WTC11 (cell line): Measurements from ENCODE around the gene RCHY1. TPM values are rescaled to one million over a fixed set of nuclear protein-coding genes. Genes with fewer than 3 reads are reported as not detected.

ENCODE experiments used
- ATAC-seq: fragments of 200-7000 bp; cut with Tn5 transposase; 2 replicates; pipeline ENCODE4 v1.10.0; 2021; ENCODE audit warnings: mild to moderate bottlenecking, moderate library complexity
- CTCF ChIA-PET: fragments of 300-600 bp; sonication (Branson Sonifier 250); formaldehyde crosslinking; loops from one replicate; lab custom pipeline; 2021; ENCODE audit warnings: antibody characterized with exemption; lab: Charles Lee
- POLR2A ChIA-PET: fragments of 350-600 bp; sonication (Branson Sonifier 250); formaldehyde crosslinking; loops from one replicate; lab custom pipeline; 2021; ENCODE audit warnings: antibody characterized with exemption; lab: Charles Lee
- DNase-seq: peaks from one replicate; pipeline ENCODE4 v3.0.0; 2021; ENCODE audit warnings: low spot score
- H3K27ac Mint-ChIP-seq: 2 replicates; pipeline ENCODE4 v1.8.0; 2021; ENCODE audit warnings: mixed read lengths
- H3K27me3 Mint-ChIP-seq: 2 replicates; pipeline ENCODE4 v1.8.0; 2021; ENCODE audit warnings: low read depth, mild to moderate bottlenecking, moderate library complexity, mixed read lengths
- H3K36me3 Mint-ChIP-seq: 2 replicates; pipeline ENCODE4 v1.8.0; 2021; ENCODE audit warnings: mixed read lengths
- H3K4me1 Mint-ChIP-seq: 2 replicates; pipeline ENCODE4 v1.8.0; 2022; ENCODE audit warnings: mixed read lengths
- H3K4me3 Mint-ChIP-seq: 2 replicates; pipeline ENCODE4 v1.8.0; 2021; ENCODE audit warnings: mild to moderate bottlenecking, moderate library complexity, mixed read lengths
- H3K9me3 Mint-ChIP-seq: 2 replicates; pipeline ENCODE4 v1.8.0; 2021; ENCODE audit warnings: mixed read lengths
- ATF1 ChIP-seq: sonication (generic); formaldehyde crosslinking; IDR thresholded peaks from 2 replicates; pipeline ENCODE4 v1.8.1; 2023; ENCODE audit warnings: mild to moderate bottlenecking, moderate library complexity, missing genetic modification reagents
- ESRRA ChIP-seq: sonication (generic); formaldehyde crosslinking; IDR thresholded peaks from 2 replicates; pipeline ENCODE4 v1.8.1; 2022; ENCODE audit warnings: mild to moderate bottlenecking, missing genetic modification reagents, borderline replicate concordance
- NFE2L1 ChIP-seq: sonication (generic); formaldehyde crosslinking; IDR thresholded peaks from 2 replicates; pipeline ENCODE4 v1.8.1; 2023; ENCODE audit warnings: missing genetic modification reagents
- NR3C1 ChIP-seq: sonication (generic); formaldehyde crosslinking; conservative IDR thresholded peaks from 2 replicates; pipeline ENCODE4 v1.8.1; 2023; ENCODE audit warnings: low read depth, mild to moderate bottlenecking, missing genetic modification reagents
- RORB ChIP-seq: fragments of 250-450 bp; sonication (Bioruptor Pico); IDR thresholded peaks from 2 replicates; pipeline ENCODE4 v1.9.0; 2021; ENCODE audit warnings: mild to moderate bottlenecking
- SOX15 ChIP-seq: fragments of 250-450 bp; sonication (Bioruptor Pico); IDR thresholded peaks from 2 replicates; pipeline ENCODE4 v1.9.0; 2021; ENCODE audit warnings: mild to moderate bottlenecking
- TP53 ChIP-seq: sonication (generic); formaldehyde crosslinking; IDR thresholded peaks from 2 replicates; pipeline ENCODE4 v1.8.1; 2023; ENCODE audit warnings: mild to moderate bottlenecking, missing genetic modification reagents
- ZNF219 ChIP-seq: sonication (generic); formaldehyde crosslinking; IDR thresholded peaks from 2 replicates; pipeline ENCODE4 v1.8.0; 2023; ENCODE audit warnings: missing genetic modification reagents, mild to moderate bottlenecking, borderline replicate concordance
- ZNF263 ChIP-seq: sonication (generic); formaldehyde crosslinking; IDR thresholded peaks from 2 replicates; pipeline ENCODE4 v1.8.1; 2022; ENCODE audit warnings: low read depth, mild to moderate bottlenecking, moderate library complexity, missing genetic modification reagents
- ZNF423 ChIP-seq: fragments of 250-450 bp; sonication (Bioruptor Pico); IDR thresholded peaks from 2 replicates; pipeline ENCODE4 v2.1.2; 2022; ENCODE audit warnings: mild to moderate bottlenecking, moderate library complexity
- total RNA-seq: library from RNA; stranded (reverse); gene quantifications from 3 replicates; pipeline ENCODE4 v1.2.3, GENCODE V29; 2021
- TF ChIP-seq, protein P1 (sequence below): sonication (generic); formaldehyde crosslinking; conservative IDR thresholded peaks from 2 replicates; pipeline ENCODE4 v1.8.1; 2023; ENCODE audit warnings: mild to moderate bottlenecking, low read depth, missing genetic modification reagents, moderate library complexity
- TF ChIP-seq, protein P2 (sequence below): sonication (generic); formaldehyde crosslinking; IDR thresholded peaks from 2 replicates; pipeline ENCODE4 v1.8.0; 2022; ENCODE audit warnings: mild to moderate bottlenecking, missing genetic modification reagents
- TF ChIP-seq, protein P3 (sequence below): sonication (generic); formaldehyde crosslinking; IDR thresholded peaks from 2 replicates; pipeline ENCODE4 v1.8.1; 2022; ENCODE audit warnings: missing genetic modification reagents, borderline replicate concordance
- TF ChIP-seq, protein P4 (sequence below): sonication (generic); formaldehyde crosslinking; IDR thresholded peaks from 2 replicates; pipeline ENCODE4 v1.8.1; 2022; ENCODE audit warnings: mild to moderate bottlenecking, missing genetic modification reagents, moderate library complexity, borderline replicate concordance
- TF ChIP-seq, protein P5 (sequence below): fragments of 250-450 bp; sonication (Bioruptor Pico); IDR thresholded peaks from 2 replicates; pipeline ENCODE4 v1.9.0; 2021; ENCODE audit warnings: mild to moderate bottlenecking
- TF ChIP-seq, protein P6 (sequence below): sonication (generic); formaldehyde crosslinking; IDR thresholded peaks from 2 replicates; pipeline ENCODE4 v1.8.0; 2023; ENCODE audit warnings: missing genetic modification reagents, mild to moderate bottlenecking, borderline replicate concordance
- TF ChIP-seq, protein P7 (sequence below): sonication (generic); formaldehyde crosslinking; IDR thresholded peaks from 2 replicates; pipeline ENCODE4 v1.8.0; 2022; ENCODE audit warnings: mild to moderate bottlenecking, missing genetic modification reagents

RCHY1 gene
- total RNA-seq, 1 experiment from 2014 or later, result 37.8 TPM

DNA sequence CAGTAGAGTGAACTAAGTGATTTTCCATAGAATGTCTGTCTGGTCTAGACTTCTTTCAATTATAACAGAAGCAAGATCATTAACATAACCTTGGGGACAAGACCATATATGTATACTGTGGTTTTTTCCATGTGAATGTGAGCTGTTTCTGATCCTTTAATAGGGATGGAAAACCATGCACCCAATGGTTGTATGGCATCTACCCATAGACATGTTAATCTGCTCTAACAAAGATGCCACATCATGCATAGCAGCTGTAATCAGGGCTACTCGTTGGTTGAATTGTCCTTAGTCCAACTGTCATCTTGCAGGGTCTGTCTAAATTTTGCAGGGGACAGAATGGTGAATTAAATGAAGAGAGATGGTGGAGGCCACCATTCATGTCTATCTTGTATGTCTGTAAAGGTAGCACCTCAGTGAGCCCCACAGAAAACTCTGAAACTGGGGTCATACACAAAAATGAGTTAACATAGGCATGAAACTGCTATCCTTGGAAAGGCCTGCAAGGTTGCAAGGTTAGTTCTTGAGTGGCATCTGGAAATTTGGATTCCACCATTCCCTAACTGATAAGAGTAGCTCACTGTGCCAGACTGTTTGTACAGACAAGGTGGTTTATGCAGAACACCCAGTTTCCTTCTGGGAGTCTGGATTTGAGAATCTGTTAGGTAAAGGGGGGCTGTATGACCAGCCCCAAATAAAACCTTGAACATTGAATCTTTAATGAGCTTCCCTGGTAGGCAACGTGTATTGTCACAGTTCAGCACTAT lies 16.5 kb upstream of the RCHY1 start (continued):
- TF ChIP-seq, protein P1, sequence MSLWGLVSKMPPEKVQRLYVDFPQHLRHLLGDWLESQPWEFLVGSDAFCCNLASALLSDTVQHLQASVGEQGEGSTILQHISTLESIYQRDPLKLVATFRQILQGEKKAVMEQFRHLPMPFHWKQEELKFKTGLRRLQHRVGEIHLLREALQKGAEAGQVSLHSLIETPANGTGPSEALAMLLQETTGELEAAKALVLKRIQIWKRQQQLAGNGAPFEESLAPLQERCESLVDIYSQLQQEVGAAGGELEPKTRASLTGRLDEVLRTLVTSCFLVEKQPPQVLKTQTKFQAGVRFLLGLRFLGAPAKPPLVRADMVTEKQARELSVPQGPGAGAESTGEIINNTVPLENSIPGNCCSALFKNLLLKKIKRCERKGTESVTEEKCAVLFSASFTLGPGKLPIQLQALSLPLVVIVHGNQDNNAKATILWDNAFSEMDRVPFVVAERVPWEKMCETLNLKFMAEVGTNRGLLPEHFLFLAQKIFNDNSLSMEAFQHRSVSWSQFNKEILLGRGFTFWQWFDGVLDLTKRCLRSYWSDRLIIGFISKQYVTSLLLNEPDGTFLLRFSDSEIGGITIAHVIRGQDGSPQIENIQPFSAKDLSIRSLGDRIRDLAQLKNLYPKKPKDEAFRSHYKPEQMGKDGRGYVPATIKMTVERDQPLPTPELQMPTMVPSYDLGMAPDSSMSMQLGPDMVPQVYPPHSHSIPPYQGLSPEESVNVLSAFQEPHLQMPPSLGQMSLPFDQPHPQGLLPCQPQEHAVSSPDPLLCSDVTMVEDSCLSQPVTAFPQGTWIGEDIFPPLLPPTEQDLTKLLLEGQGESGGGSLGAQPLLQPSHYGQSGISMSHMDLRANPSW (CRISPR knock-in tag), result no peak
- TF ChIP-seq, all 79 proteins: peak for 0

DNA sequence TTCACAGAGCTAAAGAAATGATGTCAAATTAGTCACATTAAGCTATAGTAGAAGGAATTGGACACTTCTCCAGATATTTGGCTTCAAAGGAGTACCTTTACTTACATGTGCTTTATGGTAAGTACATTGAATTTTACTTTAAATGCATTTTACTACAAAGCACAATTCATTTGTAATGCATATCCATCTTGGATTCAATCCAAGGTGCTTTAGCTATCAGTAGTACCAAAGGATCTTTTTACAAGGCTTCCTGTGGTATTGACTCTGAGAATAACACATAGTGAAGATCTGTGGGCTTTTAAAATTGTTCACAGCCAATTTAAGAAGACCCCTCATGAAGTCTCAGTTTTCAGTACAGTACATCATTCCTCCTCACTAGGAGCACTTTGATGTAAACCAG lies 13.3 kb upstream of the RCHY1 start:
- POLR2A ChIA-PET, result no interaction called here
- Mint-ChIP-seq H3K27me3 (no peaks in the 10 kb centered on the region), H3K4me3 (no peak overlapping the region), H3K36me3 (peaks cover 59% of the 10 kb centered on the region), H3K9me3 (peaks cover 21% of the 10 kb centered on the region), H3K4me1 (no peaks in the 10 kb centered on the region), H3K27ac (no peak overlapping the region)
- CTCF ChIA-PET, result no interaction called here
- ATAC-seq, result no peak
- TF ChIP-seq, protein P2, sequence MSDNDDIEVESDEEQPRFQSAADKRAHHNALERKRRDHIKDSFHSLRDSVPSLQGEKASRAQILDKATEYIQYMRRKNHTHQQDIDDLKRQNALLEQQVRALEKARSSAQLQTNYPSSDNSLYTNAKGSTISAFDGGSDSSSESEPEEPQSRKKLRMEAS (CRISPR knock-in tag), result no peak
- TF ChIP-seq ESRRA, result no peak
- TF ChIP-seq, protein P3, sequence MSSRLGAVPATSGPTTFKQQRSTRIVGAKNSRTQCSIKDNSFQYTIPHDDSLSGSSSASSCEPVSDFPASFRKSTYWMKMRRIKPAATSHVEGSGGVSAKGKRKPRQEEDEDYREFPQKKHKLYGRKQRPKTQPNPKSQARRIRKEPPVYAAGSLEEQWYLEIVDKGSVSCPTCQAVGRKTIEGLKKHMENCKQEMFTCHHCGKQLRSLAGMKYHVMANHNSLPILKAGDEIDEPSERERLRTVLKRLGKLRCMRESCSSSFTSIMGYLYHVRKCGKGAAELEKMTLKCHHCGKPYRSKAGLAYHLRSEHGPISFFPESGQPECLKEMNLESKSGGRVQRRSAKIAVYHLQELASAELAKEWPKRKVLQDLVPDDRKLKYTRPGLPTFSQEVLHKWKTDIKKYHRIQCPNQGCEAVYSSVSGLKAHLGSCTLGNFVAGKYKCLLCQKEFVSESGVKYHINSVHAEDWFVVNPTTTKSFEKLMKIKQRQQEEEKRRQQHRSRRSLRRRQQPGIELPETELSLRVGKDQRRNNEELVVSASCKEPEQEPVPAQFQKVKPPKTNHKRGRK (CRISPR knock-in tag), result no peak
- DNase-seq, result no peak

DNA sequence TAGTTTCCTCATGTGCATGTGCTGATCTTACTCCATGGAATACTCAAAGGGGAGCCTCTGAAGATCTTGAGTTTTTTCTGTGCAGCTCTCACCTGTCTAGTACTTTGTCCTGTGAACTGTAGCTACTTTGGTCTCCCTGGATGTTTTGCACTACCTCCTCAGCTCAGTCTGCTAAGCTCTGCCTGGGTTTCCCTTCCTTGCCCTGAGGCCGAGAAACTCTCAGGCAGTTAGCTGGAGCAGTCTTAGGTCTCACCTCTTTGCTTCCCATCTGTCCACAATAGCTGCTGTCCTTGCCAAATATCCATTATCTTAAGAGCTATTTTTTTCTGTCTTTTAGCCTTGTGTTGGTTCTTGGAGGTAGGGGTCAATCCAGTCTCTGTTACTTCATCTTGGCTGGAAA lies 11.7 kb upstream of the RCHY1 start:
- no peaks in the 10 kb centered on the region for H3K27me3 Mint-ChIP-seq
- TF ChIP-seq ZNF263 (CRISPR knock-in tag), result no peak
- no peak for TF ChIP-seq NFE2L1
- TF ChIP-seq RORB, result no peak
- TF ChIP-seq, protein P4, sequence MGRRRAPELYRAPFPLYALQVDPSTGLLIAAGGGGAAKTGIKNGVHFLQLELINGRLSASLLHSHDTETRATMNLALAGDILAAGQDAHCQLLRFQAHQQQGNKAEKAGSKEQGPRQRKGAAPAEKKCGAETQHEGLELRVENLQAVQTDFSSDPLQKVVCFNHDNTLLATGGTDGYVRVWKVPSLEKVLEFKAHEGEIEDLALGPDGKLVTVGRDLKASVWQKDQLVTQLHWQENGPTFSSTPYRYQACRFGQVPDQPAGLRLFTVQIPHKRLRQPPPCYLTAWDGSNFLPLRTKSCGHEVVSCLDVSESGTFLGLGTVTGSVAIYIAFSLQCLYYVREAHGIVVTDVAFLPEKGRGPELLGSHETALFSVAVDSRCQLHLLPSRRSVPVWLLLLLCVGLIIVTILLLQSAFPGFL (CRISPR knock-in tag), result no peak
- TF ChIP-seq ZNF219 (CRISPR knock-in tag), result no peak
- TF ChIP-seq, protein P3 (CRISPR knock-in tag), result no peak
- no peak for TF ChIP-seq SOX15
- no peak for TF ChIP-seq ATF1 (CRISPR knock-in tag)
- no peak for TF ChIP-seq NR3C1
- no peak for TF ChIP-seq TP53 (CRISPR knock-in tag)
- TF ChIP-seq, protein P5, sequence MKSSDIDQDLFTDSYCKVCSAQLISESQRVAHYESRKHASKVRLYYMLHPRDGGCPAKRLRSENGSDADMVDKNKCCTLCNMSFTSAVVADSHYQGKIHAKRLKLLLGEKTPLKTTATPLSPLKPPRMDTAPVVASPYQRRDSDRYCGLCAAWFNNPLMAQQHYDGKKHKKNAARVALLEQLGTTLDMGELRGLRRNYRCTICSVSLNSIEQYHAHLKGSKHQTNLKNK (CRISPR knock-in tag), result no peak
- TF ChIP-seq, protein P6, sequence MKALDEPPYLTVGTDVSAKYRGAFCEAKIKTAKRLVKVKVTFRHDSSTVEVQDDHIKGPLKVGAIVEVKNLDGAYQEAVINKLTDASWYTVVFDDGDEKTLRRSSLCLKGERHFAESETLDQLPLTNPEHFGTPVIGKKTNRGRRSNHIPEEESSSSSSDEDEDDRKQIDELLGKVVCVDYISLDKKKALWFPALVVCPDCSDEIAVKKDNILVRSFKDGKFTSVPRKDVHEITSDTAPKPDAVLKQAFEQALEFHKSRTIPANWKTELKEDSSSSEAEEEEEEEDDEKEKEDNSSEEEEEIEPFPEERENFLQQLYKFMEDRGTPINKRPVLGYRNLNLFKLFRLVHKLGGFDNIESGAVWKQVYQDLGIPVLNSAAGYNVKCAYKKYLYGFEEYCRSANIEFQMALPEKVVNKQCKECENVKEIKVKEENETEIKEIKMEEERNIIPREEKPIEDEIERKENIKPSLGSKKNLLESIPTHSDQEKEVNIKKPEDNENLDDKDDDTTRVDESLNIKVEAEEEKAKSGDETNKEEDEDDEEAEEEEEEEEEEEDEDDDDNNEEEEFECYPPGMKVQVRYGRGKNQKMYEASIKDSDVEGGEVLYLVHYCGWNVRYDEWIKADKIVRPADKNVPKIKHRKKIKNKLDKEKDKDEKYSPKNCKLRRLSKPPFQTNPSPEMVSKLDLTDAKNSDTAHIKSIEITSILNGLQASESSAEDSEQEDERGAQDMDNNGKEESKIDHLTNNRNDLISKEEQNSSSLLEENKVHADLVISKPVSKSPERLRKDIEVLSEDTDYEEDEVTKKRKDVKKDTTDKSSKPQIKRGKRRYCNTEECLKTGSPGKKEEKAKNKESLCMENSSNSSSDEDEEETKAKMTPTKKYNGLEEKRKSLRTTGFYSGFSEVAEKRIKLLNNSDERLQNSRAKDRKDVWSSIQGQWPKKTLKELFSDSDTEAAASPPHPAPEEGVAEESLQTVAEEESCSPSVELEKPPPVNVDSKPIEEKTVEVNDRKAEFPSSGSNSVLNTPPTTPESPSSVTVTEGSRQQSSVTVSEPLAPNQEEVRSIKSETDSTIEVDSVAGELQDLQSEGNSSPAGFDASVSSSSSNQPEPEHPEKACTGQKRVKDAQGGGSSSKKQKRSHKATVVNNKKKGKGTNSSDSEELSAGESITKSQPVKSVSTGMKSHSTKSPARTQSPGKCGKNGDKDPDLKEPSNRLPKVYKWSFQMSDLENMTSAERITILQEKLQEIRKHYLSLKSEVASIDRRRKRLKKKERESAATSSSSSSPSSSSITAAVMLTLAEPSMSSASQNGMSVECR (CRISPR knock-in tag), result no peak
- TF ChIP-seq ZNF423 (CRISPR knock-in tag), result no peak
- TF ChIP-seq, protein P7, sequence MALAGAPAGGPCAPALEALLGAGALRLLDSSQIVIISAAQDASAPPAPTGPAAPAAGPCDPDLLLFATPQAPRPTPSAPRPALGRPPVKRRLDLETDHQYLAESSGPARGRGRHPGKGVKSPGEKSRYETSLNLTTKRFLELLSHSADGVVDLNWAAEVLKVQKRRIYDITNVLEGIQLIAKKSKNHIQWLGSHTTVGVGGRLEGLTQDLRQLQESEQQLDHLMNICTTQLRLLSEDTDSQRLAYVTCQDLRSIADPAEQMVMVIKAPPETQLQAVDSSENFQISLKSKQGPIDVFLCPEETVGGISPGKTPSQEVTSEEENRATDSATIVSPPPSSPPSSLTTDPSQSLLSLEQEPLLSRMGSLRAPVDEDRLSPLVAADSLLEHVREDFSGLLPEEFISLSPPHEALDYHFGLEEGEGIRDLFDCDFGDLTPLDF (CRISPR knock-in tag), result no peak
- TF ChIP-seq, all 79 proteins: peak for 0
- no peak overlapping the region for H3K4me3 Mint-ChIP-seq
- peaks cover 7% of the 10 kb centered on the region for H3K9me3 Mint-ChIP-seq
- CTCF ChIA-PET, result no interaction called here
- ATAC-seq (no peak), DNase-seq (no peak)
- H3K36me3 Mint-ChIP-seq, result peaks cover 45% of the 10 kb centered on the region
- no peaks in the 10 kb centered on the region for H3K4me1 Mint-ChIP-seq
- H3K27ac Mint-ChIP-seq, result no peak overlapping the region
- POLR2A ChIA-PET, result interaction anchor here (0.6 kb wide), 1 partner anchor 50 kb away, joined by 6 read pairs; no protein-coding TSS in a partner anchor
